Erythroblast (primary cell): ENCODE data around the gene OR8D2.

Experiments
- DNase-seq, 2 experiments: peaks; one replicate each; lab custom pipeline; 2025; lab: John Stamatoyannopoulos, UW
- GATA1 ChIP-seq: IDR thresholded peaks from 2 replicates; pipeline ENCODE4 v1.6.1; 2011; ENCODE audit warnings: low read depth, mild to moderate bottlenecking, control low read depth, low read length, moderate library complexity
- POLR2A ChIP-seq: IDR thresholded peaks from 2 replicates; pipeline ENCODE4 v1.6.1; 2011; ENCODE audit warnings: mild to moderate bottlenecking, low read length

The OR8D2 gene

GRCh38 chr11:124311670-124312069 lies 8.3 kb downstream of the OR8D2 start:
- TF ChIP-seq POLR2A (no peak), GATA1 (no peak)
- no peak for DNase-seq

- TF ChIP-seq POLR2A: no peak
- TF ChIP-seq GATA1: no peak
- DNase-seq: no peak
These were observed 8.7 kb downstream of the OR8D2 start for GRCh38 chr11:124311269-124311668.

- no peak for TF ChIP-seq GATA1
- no peak for TF ChIP-seq POLR2A
- no peak for DNase-seq
These were observed 9.3 kb downstream of the OR8D2 start for GRCh38 chr11:124310721-124311120.

- TF ChIP-seq GATA1 (no peak), POLR2A (no peak)
- DNase-seq: no peak
These were observed 12.9 kb downstream of the OR8D2 start for GRCh38 chr11:124307093-124307492.

DNA sequence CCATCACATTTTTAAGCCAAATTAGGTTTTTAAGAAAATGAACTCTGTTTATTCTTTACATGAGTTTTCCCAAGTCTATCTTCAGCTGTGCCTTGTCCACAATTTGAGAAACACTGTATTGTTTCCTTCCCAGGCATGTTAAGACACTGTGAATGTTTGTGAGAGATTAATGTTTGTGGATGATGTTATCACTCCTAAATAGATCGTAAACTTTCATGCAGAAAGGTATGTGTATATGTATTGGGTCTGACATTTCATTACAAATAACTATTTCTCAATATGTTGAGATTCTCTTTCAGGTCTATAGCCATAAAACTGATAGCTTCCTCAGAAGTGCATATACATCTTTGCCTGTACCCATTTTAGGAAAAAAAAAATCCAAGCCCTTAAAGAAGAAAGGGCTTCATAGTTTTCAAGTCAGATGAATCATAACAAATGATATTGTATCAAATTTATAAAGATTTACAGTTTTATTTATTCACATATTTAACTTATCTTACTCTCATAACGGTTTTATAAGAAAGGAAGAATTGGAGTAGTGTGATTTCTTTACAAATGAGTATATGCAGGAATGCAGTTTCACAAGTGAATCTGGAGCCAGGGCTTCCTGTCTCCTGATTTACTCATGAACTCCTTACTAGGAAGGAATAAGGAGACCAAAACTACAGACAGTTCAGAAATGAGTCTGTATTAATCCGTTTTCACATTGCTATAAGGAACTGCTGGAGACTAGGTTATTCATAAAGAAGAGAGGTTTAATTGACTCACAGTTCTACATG lies 17.5 kb downstream of the OR8D2 start:
- no peak for TF ChIP-seq POLR2A
- no peak for TF ChIP-seq GATA1

DNA sequence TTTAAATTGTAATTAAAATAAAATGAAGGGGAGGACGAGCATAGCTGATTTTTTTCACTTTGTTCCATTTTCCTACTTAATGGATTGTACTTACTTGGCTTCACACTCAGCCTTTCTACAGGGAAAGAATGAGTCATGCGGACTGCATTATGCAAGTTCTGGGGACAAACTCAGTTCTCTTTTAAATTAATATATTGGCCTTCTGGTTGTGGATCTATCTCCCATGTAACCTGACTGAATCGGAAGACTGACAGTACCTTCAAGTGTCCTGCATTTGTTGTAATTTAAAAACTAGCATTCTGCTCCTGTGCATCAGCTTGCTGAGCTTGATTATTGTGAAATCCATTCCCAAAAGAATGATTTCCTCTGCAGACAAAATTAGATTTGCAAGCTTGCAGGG lies 18.4 kb downstream of the OR8D2 start:
- TF ChIP-seq GATA1: no peak
- TF ChIP-seq POLR2A: no peak
- no peak for DNase-seq

More for the DNA sequence above, 17.5 kb downstream of the OR8D2 start:
- DNase-seq: no peak

- TF ChIP-seq GATA1: no peak
- no peak for TF ChIP-seq POLR2A
- no peak for DNase-seq
These were observed 22.1 kb downstream of the OR8D2 start for GRCh38 chr11:124297921-124298320.

DNA sequence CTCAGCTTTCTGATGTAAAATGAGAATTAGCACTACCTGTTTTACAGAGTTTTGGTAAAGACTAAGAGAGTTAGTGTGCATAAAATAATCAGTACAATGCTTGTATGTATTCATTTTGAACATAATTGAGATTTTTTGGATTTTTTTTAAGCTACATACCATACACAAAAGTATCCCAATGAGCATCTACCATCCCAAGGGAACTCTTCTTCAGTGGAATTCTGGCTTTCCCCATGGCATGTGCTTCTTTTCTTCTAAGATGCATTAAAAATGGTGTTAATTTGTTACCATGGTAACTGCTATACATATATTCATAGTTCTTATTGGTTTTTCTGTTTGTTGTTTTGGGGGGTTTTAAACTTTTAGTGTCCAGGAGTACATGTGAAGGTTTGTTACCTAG lies 24.0 kb downstream of the OR8D2 start:
- no peak for TF ChIP-seq GATA1
- DNase-seq: no peak

GRCh38 chr11:124294687-124295086 lies 25.3 kb downstream of the OR8D2 start:
- TF ChIP-seq POLR2A: no peak
- DNase-seq: no peak

- no peak for DNase-seq
- TF ChIP-seq POLR2A (no peak), GATA1 (no peak)
These were observed 34.2 kb downstream of the OR8D2 start for GRCh38 chr11:124285610-124286344.

DNA sequence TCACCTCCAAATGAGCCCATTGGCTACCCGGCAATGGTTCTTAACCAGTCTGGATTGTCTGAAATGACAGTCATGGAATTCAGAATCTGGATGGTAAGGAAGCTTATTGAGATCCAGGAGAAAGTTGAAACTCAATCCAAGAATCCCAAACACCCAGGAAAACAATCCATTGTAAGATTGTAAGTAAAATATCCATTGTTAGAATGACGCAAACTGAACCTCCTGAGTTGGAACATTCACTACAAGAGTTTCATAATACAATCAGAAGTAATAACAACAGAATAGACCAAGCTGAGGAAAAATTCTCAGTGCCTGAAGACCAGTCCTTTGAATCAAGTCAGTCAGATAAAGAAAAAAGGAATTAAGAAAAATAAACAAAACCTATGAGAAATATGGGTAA lies 41.7 kb downstream of the OR8D2 start:
- DNase-seq: no peak
- TF ChIP-seq GATA1: no peak
- TF ChIP-seq POLR2A: no peak

DNA sequence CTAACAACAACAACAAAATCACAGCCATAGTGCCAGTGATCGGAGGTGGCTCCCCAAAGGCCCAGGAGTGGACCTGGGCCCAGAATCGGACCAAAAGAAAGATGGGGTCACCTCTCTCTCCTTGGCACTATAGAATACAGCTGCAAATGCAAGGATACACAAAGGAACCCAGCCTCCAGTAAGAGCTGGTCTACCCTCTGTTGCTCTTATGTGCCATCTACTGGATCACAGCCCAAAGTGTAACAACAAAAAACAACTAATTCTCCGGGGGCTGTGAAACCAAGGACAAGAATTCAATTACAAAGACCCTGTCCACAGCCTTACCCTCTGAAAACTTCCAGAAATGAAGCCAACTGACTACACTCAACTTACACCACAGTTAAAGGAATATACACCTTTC lies 42.2 kb downstream of the OR8D2 start:
- TF ChIP-seq GATA1 (no peak), POLR2A (no peak)
- DNase-seq: peak; percentile 48 to 59

DNA sequence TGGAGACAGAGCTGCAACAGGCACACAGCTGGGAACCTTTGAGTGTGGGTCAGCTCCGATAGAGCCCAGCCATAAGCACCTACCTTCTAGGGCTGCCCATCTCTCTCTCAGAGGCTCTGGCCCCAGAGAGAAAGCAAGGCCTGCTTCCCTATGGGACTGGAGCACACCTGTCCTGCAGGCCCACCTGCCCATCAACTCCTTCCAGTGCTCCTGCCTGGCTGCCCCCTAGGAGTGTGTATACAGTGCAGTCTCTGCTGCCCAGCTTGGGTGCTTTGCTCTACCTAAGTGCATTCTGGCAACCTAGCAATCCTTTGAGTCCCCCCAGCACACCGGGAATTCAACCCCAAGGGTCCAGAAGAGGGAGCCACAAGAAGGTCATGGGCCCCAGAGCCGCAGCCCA lies 42.8 kb downstream of the OR8D2 start:
- DNase-seq: no peak
- TF ChIP-seq GATA1 (no peak), POLR2A (no peak)

DNA sequence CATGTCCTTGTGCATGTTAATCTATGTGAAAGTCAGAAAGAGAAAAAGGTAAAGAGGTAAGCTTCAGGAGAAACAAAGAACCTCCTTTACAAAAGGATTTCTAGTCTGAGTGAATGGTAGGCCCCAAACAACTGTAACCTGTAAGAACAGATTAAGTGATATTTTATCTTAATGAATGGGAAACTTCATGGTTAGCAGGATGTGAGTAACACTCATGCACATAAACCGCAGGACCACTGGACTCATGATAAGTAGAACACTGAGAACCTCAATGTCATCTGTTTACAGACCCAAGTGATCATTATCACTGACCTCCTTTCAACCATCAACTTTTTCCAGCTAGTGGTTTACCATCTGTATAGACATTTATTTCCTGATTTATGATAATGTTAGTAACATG lies 43.9 kb downstream of the OR8D2 start:
- TF ChIP-seq POLR2A (no peak), GATA1 (no peak)
- peak; percentile 39 to 73 for DNase-seq
